Measurements from ENCODE around the gene ASXL1. TPM values are rescaled to one million over a fixed set of nuclear protein-coding genes. Genes with fewer than 3 reads are reported as not detected.

ASXL1 gene
- total RNA-seq, 1 donor from 2014 or later: 79.1 TPM

- no peaks in the 10 kb centered on the region for H3K9me3 ChIP-seq
- H3K27me3 ChIP-seq: no peaks in the 10 kb centered on the region
- DNase-seq (no peak), ATAC-seq (no peak)
- no peak overlapping the region for H3K27ac ChIP-seq
- intact Hi-C loops (cut with DNase I): no loop called here
- no peaks in the 10 kb centered on the region for H3K36me3 ChIP-seq
- H3K4me1 ChIP-seq: peaks cover 58% of the 10 kb centered on the region
- no peak for TF ChIP-seq CTCF (IDR thresholded peaks at IDR 0.05)
- H3K4me3 ChIP-seq: no peak overlapping the region
Observed at GRCh38 chr20:32478576-32478975, 120.4 kb downstream of the ASXL1 start.

GRCh38 chr20:32479012-32479411 lies 120.9 kb downstream of the ASXL1 start:
- no peak for TF ChIP-seq CTCF (IDR thresholded peaks at IDR 0.05)
- Histone ChIP-seq H3K4me3 (no peak overlapping the region), H3K27ac (no peak overlapping the region), H3K4me1 (peaks cover 54% of the 10 kb centered on the region), H3K9me3 (no peaks in the 10 kb centered on the region), H3K27me3 (no peaks in the 10 kb centered on the region), H3K36me3 (no peaks in the 10 kb centered on the region)
- ATAC-seq (no peak), DNase-seq (no peak)
- intact Hi-C loops (cut with DNase I): no loop called here

- Histone ChIP-seq H3K27me3 (no peaks in the 10 kb centered on the region), H3K9me3 (no peaks in the 10 kb centered on the region), H3K36me3 (no peaks in the 10 kb centered on the region), H3K4me3 (no peak overlapping the region), H3K27ac (no peak overlapping the region), H3K4me1 (peaks cover 50% of the 10 kb centered on the region)
- intact Hi-C loops (cut with DNase I): no loop called here
- TF ChIP-seq CTCF (IDR thresholded peaks at IDR 0.05): no peak
- ATAC-seq (no peak), DNase-seq (no peak)
Observed at GRCh38 chr20:32479697-32480171, 121.6 kb downstream of the ASXL1 start.

- no peak for TF ChIP-seq CTCF (IDR thresholded peaks at IDR 0.05)
- ATAC-seq: no peak
- Histone ChIP-seq H3K4me3 (no peak overlapping the region), H3K27me3 (no peaks in the 10 kb centered on the region), H3K27ac (peak overlapping the region; percentile 68), H3K9me3 (no peaks in the 10 kb centered on the region), H3K4me1 (peaks cover 46% of the 10 kb centered on the region), H3K36me3 (no peaks in the 10 kb centered on the region)
- intact Hi-C loops (cut with DNase I): no loop called here
- no peak for DNase-seq
Observed at GRCh38 chr20:32480371-32481241, 122.5 kb downstream of the ASXL1 start.

- peak overlapping the region; percentile 68 for H3K27ac ChIP-seq
- no peak for TF ChIP-seq CTCF (IDR thresholded peaks at IDR 0.05)
- H3K4me1 ChIP-seq: peaks cover 41% of the 10 kb centered on the region
- H3K36me3 ChIP-seq: no peaks in the 10 kb centered on the region
- intact Hi-C loops (cut with DNase I): no loop called here
- H3K9me3 ChIP-seq: no peaks in the 10 kb centered on the region
- no peaks in the 10 kb centered on the region for H3K27me3 ChIP-seq
- H3K4me3 ChIP-seq: peak overlapping the region; percentile 70
- DNase-seq (no peak), ATAC-seq (no peak)
Observed at GRCh38 chr20:32481311-32482142, 123.4 kb downstream of the ASXL1 start.

All from upper lobe of right lung (tissue), 1 donor.